ENCODE results near the gene AGRP.

DNA sequence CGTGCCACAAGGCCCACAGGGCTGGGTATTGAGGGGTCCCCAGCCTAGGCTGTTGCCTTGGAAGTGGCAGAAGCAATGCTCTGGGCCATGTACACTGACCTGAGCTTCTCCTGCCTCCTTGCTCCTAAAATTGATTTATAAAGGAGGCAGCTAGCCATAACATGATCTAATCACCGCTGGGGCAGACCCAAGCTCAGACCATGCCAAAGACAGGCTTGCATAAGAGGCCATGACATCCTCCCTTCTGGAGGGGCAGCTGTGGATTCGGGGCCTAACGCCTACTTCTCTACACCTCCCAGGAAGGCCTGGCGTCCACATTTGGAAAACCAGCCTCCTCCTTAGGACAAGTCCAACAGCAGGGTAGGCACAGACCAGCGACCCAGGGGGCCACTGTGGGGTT is 40.1 kb downstream of the AGRP start:
- TF ChIP-seq, protein P1, sequence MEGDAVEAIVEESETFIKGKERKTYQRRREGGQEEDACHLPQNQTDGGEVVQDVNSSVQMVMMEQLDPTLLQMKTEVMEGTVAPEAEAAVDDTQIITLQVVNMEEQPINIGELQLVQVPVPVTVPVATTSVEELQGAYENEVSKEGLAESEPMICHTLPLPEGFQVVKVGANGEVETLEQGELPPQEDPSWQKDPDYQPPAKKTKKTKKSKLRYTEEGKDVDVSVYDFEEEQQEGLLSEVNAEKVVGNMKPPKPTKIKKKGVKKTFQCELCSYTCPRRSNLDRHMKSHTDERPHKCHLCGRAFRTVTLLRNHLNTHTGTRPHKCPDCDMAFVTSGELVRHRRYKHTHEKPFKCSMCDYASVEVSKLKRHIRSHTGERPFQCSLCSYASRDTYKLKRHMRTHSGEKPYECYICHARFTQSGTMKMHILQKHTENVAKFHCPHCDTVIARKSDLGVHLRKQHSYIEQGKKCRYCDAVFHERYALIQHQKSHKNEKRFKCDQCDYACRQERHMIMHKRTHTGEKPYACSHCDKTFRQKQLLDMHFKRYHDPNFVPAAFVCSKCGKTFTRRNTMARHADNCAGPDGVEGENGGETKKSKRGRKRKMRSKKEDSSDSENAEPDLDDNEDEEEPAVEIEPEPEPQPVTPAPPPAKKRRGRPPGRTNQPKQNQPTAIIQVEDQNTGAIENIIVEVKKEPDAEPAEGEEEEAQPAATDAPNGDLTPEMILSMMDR (IDR thresholded peaks at IDR 0.05; ENCODE audit: borderline replicate concordance, extremely low read depth, low read length, poor library complexity, severe bottlenecking) = no peak
- no peak for TF ChIP-seq EZH2 (IDR thresholded peaks at IDR 0.05; ENCODE audit: borderline replicate concordance, low read depth, low read length, severe bottlenecking)
